ENCODE measurements around the gene AZU1.

DNA sequence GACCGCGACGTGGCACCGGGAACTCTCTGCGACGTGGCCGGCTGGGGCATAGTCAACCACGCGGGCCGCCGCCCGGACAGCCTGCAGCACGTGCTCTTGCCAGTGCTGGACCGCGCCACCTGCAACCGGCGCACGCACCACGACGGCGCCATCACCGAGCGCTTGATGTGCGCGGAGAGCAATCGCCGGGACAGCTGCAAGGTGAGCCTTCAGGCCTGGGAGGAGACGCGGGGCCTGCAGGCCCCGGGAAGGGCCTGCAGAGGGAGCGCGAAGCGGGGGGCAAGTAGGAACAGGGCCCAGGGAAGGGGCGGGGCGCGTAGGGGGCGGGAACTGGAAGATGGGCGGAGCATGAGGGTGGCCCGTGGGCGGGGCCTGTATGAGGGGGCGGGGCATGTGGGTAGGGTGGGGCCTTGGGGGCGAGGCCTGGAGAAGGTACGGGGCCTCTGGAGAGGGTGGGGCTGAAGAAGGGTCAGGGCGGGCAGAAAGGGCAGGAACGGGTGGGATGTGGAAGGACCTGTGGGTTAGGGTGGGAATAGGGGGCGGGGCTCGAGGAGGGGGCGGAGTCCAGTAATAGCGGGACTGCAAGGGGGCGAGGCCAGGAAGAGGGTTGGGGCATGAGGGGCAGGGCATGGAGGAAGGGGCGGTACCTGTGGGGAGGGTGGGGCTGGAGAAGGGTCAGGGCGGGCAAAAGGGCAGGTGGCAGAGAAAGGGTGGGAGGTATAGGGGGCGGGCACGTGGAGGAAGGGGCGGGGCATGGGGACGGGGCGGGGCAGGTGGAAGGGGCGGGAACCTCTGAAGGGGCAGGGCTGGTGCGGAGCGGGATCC is 34.3 kb downstream of the AZU1 start:
- TF ChIP-seq, protein P1, sequence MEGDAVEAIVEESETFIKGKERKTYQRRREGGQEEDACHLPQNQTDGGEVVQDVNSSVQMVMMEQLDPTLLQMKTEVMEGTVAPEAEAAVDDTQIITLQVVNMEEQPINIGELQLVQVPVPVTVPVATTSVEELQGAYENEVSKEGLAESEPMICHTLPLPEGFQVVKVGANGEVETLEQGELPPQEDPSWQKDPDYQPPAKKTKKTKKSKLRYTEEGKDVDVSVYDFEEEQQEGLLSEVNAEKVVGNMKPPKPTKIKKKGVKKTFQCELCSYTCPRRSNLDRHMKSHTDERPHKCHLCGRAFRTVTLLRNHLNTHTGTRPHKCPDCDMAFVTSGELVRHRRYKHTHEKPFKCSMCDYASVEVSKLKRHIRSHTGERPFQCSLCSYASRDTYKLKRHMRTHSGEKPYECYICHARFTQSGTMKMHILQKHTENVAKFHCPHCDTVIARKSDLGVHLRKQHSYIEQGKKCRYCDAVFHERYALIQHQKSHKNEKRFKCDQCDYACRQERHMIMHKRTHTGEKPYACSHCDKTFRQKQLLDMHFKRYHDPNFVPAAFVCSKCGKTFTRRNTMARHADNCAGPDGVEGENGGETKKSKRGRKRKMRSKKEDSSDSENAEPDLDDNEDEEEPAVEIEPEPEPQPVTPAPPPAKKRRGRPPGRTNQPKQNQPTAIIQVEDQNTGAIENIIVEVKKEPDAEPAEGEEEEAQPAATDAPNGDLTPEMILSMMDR (conservative IDR thresholded peaks at IDR 0.05; ENCODE audit: low read depth, low read length) = peak; percentile 45
- TF ChIP-seq EZH2 (IDR thresholded peaks at IDR 0.05; ENCODE audit: borderline replicate concordance, low read depth, low read length, poor library complexity, severe bottlenecking) = no peak
